GM12873 (cell line): Measurements from ENCODE around the gene POLA1.

ENCODE experiments used
- TF ChIP-seq, protein P1 (sequence below): IDR thresholded peaks from 2 replicates; pipeline ENCODE4 v1.5.1; 2012; ENCODE audit warnings: low read depth, mild to moderate bottlenecking, moderate library complexity, low read length, control low read depth; ENCODE audit not compliant: insufficient read depth; ENCODE audit errors: missing control alignments

Gene POLA1

DNA sequence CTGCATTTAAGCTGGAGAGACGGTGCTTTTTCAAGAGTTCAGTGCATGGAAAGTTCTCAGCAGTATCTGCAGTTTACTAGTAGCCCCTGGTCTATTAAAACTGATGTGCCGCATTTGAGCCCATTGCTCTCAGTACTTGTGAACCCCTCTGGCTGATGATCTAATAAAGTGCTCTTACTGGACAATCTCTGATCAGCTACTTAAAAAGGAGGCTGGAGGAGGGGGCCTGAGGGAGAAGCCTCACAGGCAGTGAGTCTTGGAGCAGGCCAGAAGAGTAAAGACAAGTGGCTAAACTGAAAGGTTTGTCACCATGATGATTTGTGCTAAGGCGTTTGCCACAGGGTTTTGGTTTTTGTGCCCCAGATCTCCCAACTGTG is 183.6 kb downstream of the POLA1 start:
- TF ChIP-seq, protein P1, sequence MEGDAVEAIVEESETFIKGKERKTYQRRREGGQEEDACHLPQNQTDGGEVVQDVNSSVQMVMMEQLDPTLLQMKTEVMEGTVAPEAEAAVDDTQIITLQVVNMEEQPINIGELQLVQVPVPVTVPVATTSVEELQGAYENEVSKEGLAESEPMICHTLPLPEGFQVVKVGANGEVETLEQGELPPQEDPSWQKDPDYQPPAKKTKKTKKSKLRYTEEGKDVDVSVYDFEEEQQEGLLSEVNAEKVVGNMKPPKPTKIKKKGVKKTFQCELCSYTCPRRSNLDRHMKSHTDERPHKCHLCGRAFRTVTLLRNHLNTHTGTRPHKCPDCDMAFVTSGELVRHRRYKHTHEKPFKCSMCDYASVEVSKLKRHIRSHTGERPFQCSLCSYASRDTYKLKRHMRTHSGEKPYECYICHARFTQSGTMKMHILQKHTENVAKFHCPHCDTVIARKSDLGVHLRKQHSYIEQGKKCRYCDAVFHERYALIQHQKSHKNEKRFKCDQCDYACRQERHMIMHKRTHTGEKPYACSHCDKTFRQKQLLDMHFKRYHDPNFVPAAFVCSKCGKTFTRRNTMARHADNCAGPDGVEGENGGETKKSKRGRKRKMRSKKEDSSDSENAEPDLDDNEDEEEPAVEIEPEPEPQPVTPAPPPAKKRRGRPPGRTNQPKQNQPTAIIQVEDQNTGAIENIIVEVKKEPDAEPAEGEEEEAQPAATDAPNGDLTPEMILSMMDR: no peak

GRCh38 chrX:24877854-24878650 is 184.3 kb downstream of the POLA1 start:
- TF ChIP-seq, protein P1: no peak

DNA sequence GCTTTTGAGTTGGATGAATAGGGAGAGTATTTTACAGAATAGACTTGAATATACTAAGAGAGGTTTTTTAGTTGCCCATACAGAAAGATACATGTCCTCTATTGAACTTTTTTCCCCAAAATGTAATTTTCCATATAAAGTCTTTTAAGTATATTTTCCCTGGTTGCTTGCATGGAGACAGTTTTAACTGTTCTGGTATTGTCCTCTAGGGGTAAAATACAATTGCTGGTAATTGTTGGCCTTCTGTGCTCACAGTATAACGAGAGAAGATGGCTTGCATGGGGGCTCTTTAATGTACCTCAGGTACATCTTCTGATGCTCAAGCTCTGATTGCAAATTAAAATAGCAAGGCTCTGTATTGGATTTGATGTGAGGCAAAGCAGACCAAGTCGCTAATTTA is 186.0 kb downstream of the POLA1 start:
- TF ChIP-seq, protein P1: no peak

GRCh38 chrX:24886916-24887315 is 193.2 kb downstream of the POLA1 start:
- TF ChIP-seq, protein P1: no peak

- TF ChIP-seq, protein P1: no peak
These were observed 197.0 kb downstream of the POLA1 start for GRCh38 chrX:24890677-24891076.

GRCh38 chrX:24899391-24899790 is 205.7 kb downstream of the POLA1 start:
- TF ChIP-seq, protein P1: no peak

GRCh38 chrX:24900234-24900633 is 206.5 kb downstream of the POLA1 start:
- TF ChIP-seq, protein P1: no peak
